GM12864 (cell line): ENCODE data around the gene ANKS4B.

Source experiments
- DNase-seq: peaks from one replicate; pipeline ENCODE4 v3.0.0-alpha.2; 2011; ENCODE audit warnings: low read depth
- H3K4me3 ChIP-seq: 2 replicates; pipeline ENCODE4 v1.5.1; 2011; ENCODE audit warnings: mild to moderate bottlenecking, low read depth, low read length, control low read depth
- CTCF ChIP-seq: IDR thresholded peaks from 2 replicates; pipeline ENCODE4 v1.5.1; 2011; ENCODE audit warnings: low read depth, mild to moderate bottlenecking, moderate library complexity, low read length, control low read depth, inconsistent platforms; ENCODE audit errors: missing control alignments

ANKS4B gene

GRCh38 chr16:21233521-21234150, at the start of gene ANKS4B:
TSS of gene ANKS4B (plus strand) at chr16:21233699. CDS start at chr16:21233738, 39 bp downstream.
- no peak within 1 kb of the TSS for H3K4me3 ChIP-seq
- DNase-seq, result no peak
- TF ChIP-seq CTCF, result no peak

GRCh38 chr16:21183995-21184394, 49.5 kb upstream of the ANKS4B start:
- TF ChIP-seq CTCF, result no peak
- no peak overlapping the region for H3K4me3 ChIP-seq
- no peak for DNase-seq

- DNase-seq, result no peak
- TF ChIP-seq CTCF, result no peak
Measured at GRCh38 chr16:21184834-21185233, 48.7 kb upstream of the ANKS4B start.

GRCh38 chr16:21185659-21186325, 47.7 kb upstream of the ANKS4B start:
- no peak for DNase-seq
- H3K4me3 ChIP-seq, result no peak overlapping the region
- no peak for TF ChIP-seq CTCF

More at GRCh38 chr16:21184834-21185233, 48.7 kb upstream of the ANKS4B start:
- no peak overlapping the region for H3K4me3 ChIP-seq

GRCh38 chr16:21186326-21186691, 47.2 kb upstream of the ANKS4B start:
- H3K4me3 ChIP-seq, result no peak overlapping the region
- no peak for DNase-seq

GRCh38 chr16:21189311-21189710, 44.2 kb upstream of the ANKS4B start:
- no peak overlapping the region for H3K4me3 ChIP-seq
- DNase-seq, result no peak
- TF ChIP-seq CTCF, result no peak

More at GRCh38 chr16:21186326-21186691, 47.2 kb upstream of the ANKS4B start:
- TF ChIP-seq CTCF, result no peak

GRCh38 chr16:21190013-21190412, 43.5 kb upstream of the ANKS4B start:
- no peak for TF ChIP-seq CTCF
- no peak for DNase-seq
- H3K4me3 ChIP-seq, result no peak overlapping the region
